Measurements from ENCODE around the gene MIDN.

- no peak for TF ChIP-seq EP300 (IDR thresholded peaks at IDR 0.05)
- no peak for TF ChIP-seq CTCF (IDR thresholded peaks at IDR 0.05)
- TF ChIP-seq POLR2AphosphoS5 (IDR thresholded peaks at IDR 0.05), result no peak
Observed at GRCh38 chr19:1274081-1274851, 25.9 kb downstream of the MIDN start.

Measured in suprapubic skin (tissue), 4 donors.